Sigmoid colon (tissue), 4 donors: ENCODE measurements around the gene OR10H5.
"Not testable (repeated sequence)": the region's sequence is repeated elsewhere in the genome, so short reads cannot be mapped to it uniquely, and the experiment has no call there.

Source experiments
- EP300 ChIP-seq, 4 donors: sonication (generic); formaldehyde crosslinking; IDR thresholded peaks; one replicate each; pipeline ENCODE4 v1.6.1; 2017; ENCODE audit warnings: antibody characterized with exemption in 4 of 4
- POLR2A ChIP-seq, 2 donors: fragments of 450-650 bp; IDR thresholded peaks; one replicate each; pipeline ENCODE4 v1.6.1; 2016; ENCODE audit warnings: antibody characterized with exemption in 2 of 2, mild to moderate bottlenecking in 2 of 2, moderate library complexity in 2 of 2
- TF ChIP-seq, protein P1 (sequence below), 4 experiments: fragments of 450-650 bp in 3 of 4; fragments of 200-600 bp in 1 of 4; IDR thresholded peaks; one replicate each; pipeline ENCODE4 v1.5.1; 2016 to 2019; ENCODE audit warnings: antibody characterized with exemption in 4 of 4, mild to moderate bottlenecking in 3 of 4, moderate library complexity in 2 of 4

DNA sequence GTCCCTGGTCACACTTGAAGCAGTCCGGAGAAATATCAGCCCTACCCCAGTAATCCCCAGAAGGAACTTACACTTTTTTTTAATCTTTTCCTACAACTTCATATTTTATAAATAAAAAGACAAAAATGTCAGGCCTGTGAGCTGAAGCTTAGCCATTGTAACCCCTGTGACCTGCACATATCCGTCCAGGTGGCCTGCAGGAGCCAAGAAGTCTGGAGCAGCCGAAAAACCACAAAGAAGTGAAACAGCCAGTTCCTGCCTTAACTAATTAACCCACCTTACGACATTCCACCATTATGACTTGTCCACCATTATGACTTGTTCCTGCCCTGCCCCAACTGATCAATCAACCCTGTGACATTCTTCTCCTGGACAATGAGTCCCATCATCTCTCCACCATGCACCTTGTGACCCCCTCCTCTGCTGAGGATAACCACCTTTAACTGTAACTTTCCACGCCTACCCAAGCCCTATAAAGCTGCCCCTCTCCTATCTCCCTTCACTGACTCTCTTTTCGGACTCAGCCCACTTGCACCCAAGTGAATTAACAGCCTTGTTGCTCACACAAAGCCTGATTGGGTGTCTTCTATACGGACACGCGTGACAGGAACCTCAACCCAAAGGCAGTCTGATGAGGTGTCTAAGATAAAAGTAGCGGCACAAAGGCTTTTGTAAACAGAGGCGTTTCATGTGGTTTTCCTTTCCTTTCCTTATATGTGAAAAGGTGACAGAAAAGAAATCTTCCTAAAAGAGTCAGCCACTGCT, 48.3 kb downstream of the OR10H5 start:
- not testable (repeated sequence) for TF ChIP-seq POLR2A, EP300 (IDR thresholded peaks at IDR 0.05)
- TF ChIP-seq, protein P1, sequence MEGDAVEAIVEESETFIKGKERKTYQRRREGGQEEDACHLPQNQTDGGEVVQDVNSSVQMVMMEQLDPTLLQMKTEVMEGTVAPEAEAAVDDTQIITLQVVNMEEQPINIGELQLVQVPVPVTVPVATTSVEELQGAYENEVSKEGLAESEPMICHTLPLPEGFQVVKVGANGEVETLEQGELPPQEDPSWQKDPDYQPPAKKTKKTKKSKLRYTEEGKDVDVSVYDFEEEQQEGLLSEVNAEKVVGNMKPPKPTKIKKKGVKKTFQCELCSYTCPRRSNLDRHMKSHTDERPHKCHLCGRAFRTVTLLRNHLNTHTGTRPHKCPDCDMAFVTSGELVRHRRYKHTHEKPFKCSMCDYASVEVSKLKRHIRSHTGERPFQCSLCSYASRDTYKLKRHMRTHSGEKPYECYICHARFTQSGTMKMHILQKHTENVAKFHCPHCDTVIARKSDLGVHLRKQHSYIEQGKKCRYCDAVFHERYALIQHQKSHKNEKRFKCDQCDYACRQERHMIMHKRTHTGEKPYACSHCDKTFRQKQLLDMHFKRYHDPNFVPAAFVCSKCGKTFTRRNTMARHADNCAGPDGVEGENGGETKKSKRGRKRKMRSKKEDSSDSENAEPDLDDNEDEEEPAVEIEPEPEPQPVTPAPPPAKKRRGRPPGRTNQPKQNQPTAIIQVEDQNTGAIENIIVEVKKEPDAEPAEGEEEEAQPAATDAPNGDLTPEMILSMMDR (IDR thresholded peaks at IDR 0.05), result not testable (repeated sequence)
